Ectodermal cell (in vitro differentiated cells): ENCODE results near the gene MAP3K6.

Source experiments
- H3K27ac ChIP-seq: 2 replicates; pipeline ENCODE4 v1.7.0; 2013; ENCODE audit warnings: mild to moderate bottlenecking, low read depth, low read length; ENCODE audit not compliant: insufficient read depth, poor library complexity, severe bottlenecking
- H3K27me3 ChIP-seq: 2 replicates; pipeline ENCODE4 v1.7.0; 2013; ENCODE audit warnings: mild to moderate bottlenecking, low read length; ENCODE audit not compliant: insufficient read depth, control insufficient read depth, poor library complexity, severe bottlenecking
- H3K36me3 ChIP-seq: one replicate; pipeline ENCODE4 v1.7.0; 2013; ENCODE audit warnings: low read length; ENCODE audit not compliant: control insufficient read depth, insufficient read depth
- H3K4me1 ChIP-seq: one replicate; pipeline ENCODE4 v1.7.0; 2013; ENCODE audit warnings: low read length; ENCODE audit not compliant: control insufficient read depth, insufficient read depth
- H3K4me3 ChIP-seq: 2 replicates; pipeline ENCODE4 v1.7.0; 2013; ENCODE audit warnings: low read depth, low read length, control low read depth; ENCODE audit not compliant: insufficient read depth
- H3K9me3 ChIP-seq: 2 replicates; pipeline ENCODE4 v1.7.0; 2013; ENCODE audit warnings: mild to moderate bottlenecking, low read length, moderate library complexity; ENCODE audit not compliant: control insufficient read depth
- WGBS, 2 experiments: methylation state at CpG; one replicate each; pipeline ENCODE4 v1.1.7; 2013; ENCODE audit warnings: missing lambda C conversion rate in 2 of 2; 5-methylcytosine and 5-hydroxymethylcytosine counted together

MAP3K6 gene

GRCh38 chr1:27346357-27346756 lies 20.4 kb downstream of the MAP3K6 start:
- no peaks in the 10 kb centered on the region for H3K9me3 ChIP-seq
- 93 to 95% methylated on average over 7 of the region's 8 CpGs for WGBS, 2 experiments

GRCh38 chr1:27345272-27345671 lies 21.5 kb downstream of the MAP3K6 start:
- H3K4me3 ChIP-seq = no peak overlapping the region
- 96 to 98% methylated on average over 12 of the region's 12 CpGs for WGBS, 2 experiments
- H3K4me1 ChIP-seq = peaks cover 35% of the 10 kb centered on the region
- H3K27me3 ChIP-seq = peaks cover 10% of the 10 kb centered on the region
- peaks cover 3% of the 10 kb centered on the region for H3K36me3 ChIP-seq
- no peak overlapping the region for H3K27ac ChIP-seq
- H3K9me3 ChIP-seq = no peaks in the 10 kb centered on the region

More at GRCh38 chr1:27346357-27346756, 20.4 kb downstream of the MAP3K6 start:
- peaks cover 16% of the 10 kb centered on the region for H3K27me3 ChIP-seq
- no peak overlapping the region for H3K27ac ChIP-seq
- H3K4me3 ChIP-seq = no peak overlapping the region
- H3K36me3 ChIP-seq = peaks cover 3% of the 10 kb centered on the region
- H3K4me1 ChIP-seq = peaks cover 30% of the 10 kb centered on the region

GRCh38 chr1:27343639-27344025 lies 23.1 kb downstream of the MAP3K6 start:
- H3K4me3 ChIP-seq = no peak overlapping the region
- H3K9me3 ChIP-seq = no peaks in the 10 kb centered on the region
- peaks cover 3% of the 10 kb centered on the region for H3K36me3 ChIP-seq
- no peaks in the 10 kb centered on the region for H3K27me3 ChIP-seq
- peaks cover 43% of the 10 kb centered on the region for H3K4me1 ChIP-seq
- H3K27ac ChIP-seq = no peak overlapping the region
- 92% methylated on average over 5 of the region's 5 CpGs for WGBS, 2 experiments

GRCh38 chr1:27342778-27343638 lies 23.8 kb downstream of the MAP3K6 start:
- H3K27me3 ChIP-seq = no peaks in the 10 kb centered on the region
- no peak overlapping the region for H3K27ac ChIP-seq
- H3K4me1 ChIP-seq = peaks cover 43% of the 10 kb centered on the region
- no peaks in the 10 kb centered on the region for H3K9me3 ChIP-seq
- H3K36me3 ChIP-seq = peaks cover 3% of the 10 kb centered on the region
- H3K4me3 ChIP-seq = peak overlapping the region; percentile 1
- WGBS, 2 experiments = 68 to 71% methylated on average over 31 of the region's 31 CpGs

- Histone ChIP-seq H3K27me3 (no peaks in the 10 kb centered on the region), H3K4me3 (peak overlapping the region; percentile 29), H3K4me1 (peaks cover 43% of the 10 kb centered on the region), H3K36me3 (peaks cover 3% of the 10 kb centered on the region), H3K27ac (no peak overlapping the region), H3K9me3 (no peaks in the 10 kb centered on the region)
- 75 to 82% methylated on average over 8 of the region's 8 CpGs for WGBS, 2 experiments
Measured at GRCh38 chr1:27342391-27342777, 24.4 kb downstream of the MAP3K6 start.

- peak within 1 kb of the TSS; percentile 29 for H3K4me3 ChIP-seq
- 24 to 26% methylated on average over 22 of the region's 22 CpGs for WGBS, 2 experiments
- H3K27me3 ChIP-seq = no peaks in the 10 kb centered on the region
- no peaks in the 10 kb centered on the region for H3K9me3 ChIP-seq
- H3K36me3 ChIP-seq = peaks cover 3% of the 10 kb centered on the region
- peaks cover 43% of the 10 kb centered on the region for H3K4me1 ChIP-seq
- H3K27ac ChIP-seq = no peak within 1 kb of the TSS
Measured at GRCh38 chr1:27341525-27342252, 25.1 kb downstream of the MAP3K6 start, which contains the start of gene SYTL1. Gene SYTL1 (plus strand): TSS chr1:27342022. CDS start chr1:27345335, 3,313 bp downstream.

GRCh38 chr1:27339213-27339612 lies 27.5 kb downstream of the MAP3K6 start:
- Histone ChIP-seq H3K4me1 (peaks cover 43% of the 10 kb centered on the region), H3K4me3 (no peak overlapping the region), H3K36me3 (peaks cover 12% of the 10 kb centered on the region), H3K9me3 (no peaks in the 10 kb centered on the region), H3K27me3 (no peaks in the 10 kb centered on the region), H3K27ac (no peak overlapping the region)
- WGBS, 2 experiments = 76 to 81% methylated on average over 5 of the region's 5 CpGs

GRCh38 chr1:27338751-27339150 lies 28.0 kb downstream of the MAP3K6 start:
- H3K36me3 ChIP-seq = peaks cover 15% of the 10 kb centered on the region
- peaks cover 43% of the 10 kb centered on the region for H3K4me1 ChIP-seq
- no peaks in the 10 kb centered on the region for H3K9me3 ChIP-seq
- no peak overlapping the region for H3K4me3 ChIP-seq
- H3K27ac ChIP-seq = peak overlapping the region; percentile 58
- no peaks in the 10 kb centered on the region for H3K27me3 ChIP-seq
- WGBS, 2 experiments = 52 to 56% methylated on average over 6 of the region's 6 CpGs

- no peaks in the 10 kb centered on the region for H3K27me3 ChIP-seq
- no peak overlapping the region for H3K27ac ChIP-seq
- H3K36me3 ChIP-seq = peaks cover 15% of the 10 kb centered on the region
- no peak overlapping the region for H3K4me3 ChIP-seq
- no peaks in the 10 kb centered on the region for H3K9me3 ChIP-seq
- WGBS, 2 experiments = 95% methylated on average over 5 of the region's 5 CpGs
- H3K4me1 ChIP-seq = peaks cover 23% of the 10 kb centered on the region
Measured at GRCh38 chr1:27336756-27337155, 30.0 kb downstream of the MAP3K6 start.
